Measurements from ENCODE around the gene SNTG2. TPM values are rescaled to one million over a fixed set of nuclear protein-coding genes. Genes with fewer than 3 reads are reported as not detected.

SNTG2 gene
- total and polyA plus RNA-seq, 4 donors, result not detected

DNA sequence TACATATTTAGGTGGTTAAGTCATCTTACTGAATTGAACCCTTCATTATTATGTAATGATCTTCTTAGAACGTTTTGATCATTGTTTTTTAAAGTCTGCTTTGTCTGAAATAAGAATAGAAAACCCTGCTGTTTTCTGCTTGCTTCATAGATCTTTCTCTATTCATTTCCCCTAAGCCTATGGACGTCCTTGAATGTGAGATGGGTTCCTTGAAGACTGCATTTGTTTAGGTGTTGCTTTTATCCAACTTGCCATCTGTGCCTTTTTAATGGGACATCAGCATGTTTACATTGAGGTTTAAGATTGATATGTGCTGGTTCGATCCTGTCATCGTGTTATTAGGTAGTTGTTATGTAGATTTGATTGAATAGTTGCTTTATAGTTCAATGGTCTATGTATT, 95.4 kb downstream of the SNTG2 start:
- Histone ChIP-seq H3K27me3 (ENCODE audit: control insufficient read depth in 4 of 4, insufficient read depth in 4 of 4, low read length in 3 of 4) (peaks cover 0 to 2% (median 0%) of the 10 kb centered on the region in 4 donors), H3K27ac (ENCODE audit: low read depth in 1 of 2, low read length in 2 of 2) (no peak overlapping the region), H3K36me3 (ENCODE audit: control insufficient read depth in 4 of 4, insufficient read depth in 3 of 4, low read depth in 1 of 4, low read length in 3 of 4) (no peaks in the 10 kb centered on the region), H3K9me3 (ENCODE audit: control insufficient read depth in 4 of 4, low read length in 3 of 4) (peaks cover 0 to 6% (median 3%) of the 10 kb centered on the region in 4 donors), H3K4me3 (ENCODE audit: low read depth in 1 of 3, low read length in 3 of 3) (no peak overlapping the region), H3K4me1 (ENCODE audit: control insufficient read depth in 4 of 4, insufficient read depth in 4 of 4, low read length in 3 of 4) (no peaks in the 10 kb centered on the region), H3K9ac (ENCODE audit: low read depth in 1 of 2, low read length in 2 of 2) (no peak overlapping the region)
- no peak for DNase-seq (ENCODE audit: low spot score)
- TF ChIP-seq GABPA (IDR thresholded peaks at IDR 0.05 in 1 of 2, conservative IDR thresholded peaks at IDR 0.05 in 1 of 2), result no peak
- TF ChIP-seq ATF3 (IDR thresholded peaks at IDR 0.05), result no peak
- TF ChIP-seq HNF4G (IDR thresholded peaks at IDR 0.05), result no peak
- TF ChIP-seq FOXA2 (IDR thresholded peaks at IDR 0.05), result no peak
- TF ChIP-seq FOXA1 (IDR thresholded peaks at IDR 0.05), result no peak
- no peak for TF ChIP-seq RXRA (IDR thresholded peaks at IDR 0.05)
- TF ChIP-seq, protein P1, sequence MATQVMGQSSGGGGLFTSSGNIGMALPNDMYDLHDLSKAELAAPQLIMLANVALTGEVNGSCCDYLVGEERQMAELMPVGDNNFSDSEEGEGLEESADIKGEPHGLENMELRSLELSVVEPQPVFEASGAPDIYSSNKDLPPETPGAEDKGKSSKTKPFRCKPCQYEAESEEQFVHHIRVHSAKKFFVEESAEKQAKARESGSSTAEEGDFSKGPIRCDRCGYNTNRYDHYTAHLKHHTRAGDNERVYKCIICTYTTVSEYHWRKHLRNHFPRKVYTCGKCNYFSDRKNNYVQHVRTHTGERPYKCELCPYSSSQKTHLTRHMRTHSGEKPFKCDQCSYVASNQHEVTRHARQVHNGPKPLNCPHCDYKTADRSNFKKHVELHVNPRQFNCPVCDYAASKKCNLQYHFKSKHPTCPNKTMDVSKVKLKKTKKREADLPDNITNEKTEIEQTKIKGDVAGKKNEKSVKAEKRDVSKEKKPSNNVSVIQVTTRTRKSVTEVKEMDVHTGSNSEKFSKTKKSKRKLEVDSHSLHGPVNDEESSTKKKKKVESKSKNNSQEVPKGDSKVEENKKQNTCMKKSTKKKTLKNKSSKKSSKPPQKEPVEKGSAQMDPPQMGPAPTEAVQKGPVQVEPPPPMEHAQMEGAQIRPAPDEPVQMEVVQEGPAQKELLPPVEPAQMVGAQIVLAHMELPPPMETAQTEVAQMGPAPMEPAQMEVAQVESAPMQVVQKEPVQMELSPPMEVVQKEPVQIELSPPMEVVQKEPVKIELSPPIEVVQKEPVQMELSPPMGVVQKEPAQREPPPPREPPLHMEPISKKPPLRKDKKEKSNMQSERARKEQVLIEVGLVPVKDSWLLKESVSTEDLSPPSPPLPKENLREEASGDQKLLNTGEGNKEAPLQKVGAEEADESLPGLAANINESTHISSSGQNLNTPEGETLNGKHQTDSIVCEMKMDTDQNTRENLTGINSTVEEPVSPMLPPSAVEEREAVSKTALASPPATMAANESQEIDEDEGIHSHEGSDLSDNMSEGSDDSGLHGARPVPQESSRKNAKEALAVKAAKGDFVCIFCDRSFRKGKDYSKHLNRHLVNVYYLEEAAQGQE (IDR thresholded peaks at IDR 0.05), result no peak
- TF ChIP-seq YY1 (IDR thresholded peaks at IDR 0.05), result no peak
- no peak for TF ChIP-seq HNF4A (conservative IDR thresholded peaks at IDR 0.05)
- TF ChIP-seq JUND (IDR thresholded peaks at IDR 0.05), result no peak
- TF ChIP-seq NR2F2 (IDR thresholded peaks at IDR 0.05), result no peak
- no peak for TF ChIP-seq SP1 (IDR thresholded peaks at IDR 0.05)
- TF ChIP-seq EGR1 (IDR thresholded peaks at IDR 0.05; ENCODE audit: low read depth in 2 of 2), result no peak
- 42% methylated on average over 4 of the region's 4 CpGs for WGBS

GRCh38 chr2:1047485-1047884, 96.8 kb downstream of the SNTG2 start:
- DNase-seq (ENCODE audit: low spot score), result no peak
- TF ChIP-seq HNF4G (IDR thresholded peaks at IDR 0.05) (no peak), FOXA1 (IDR thresholded peaks at IDR 0.05) (no peak), YY1 (IDR thresholded peaks at IDR 0.05) (no peak), HNF4A (conservative IDR thresholded peaks at IDR 0.05) (no peak), SP1 (IDR thresholded peaks at IDR 0.05) (no peak), MAX (IDR thresholded peaks at IDR 0.05) (no peak), RAD21 (IDR thresholded peaks at IDR 0.05) (no peak), RXRA (IDR thresholded peaks at IDR 0.05) (no peak), JUND (IDR thresholded peaks at IDR 0.05) (no peak), GABPA (IDR thresholded peaks at IDR 0.05 in 1 of 2, conservative IDR thresholded peaks at IDR 0.05 in 1 of 2) (no peak), EGR1 (IDR thresholded peaks at IDR 0.05; ENCODE audit: low read depth in 2 of 2) (no peak)
- TF ChIP-seq, protein P1 (IDR thresholded peaks at IDR 0.05), result no peak
- TF ChIP-seq, protein P2, sequence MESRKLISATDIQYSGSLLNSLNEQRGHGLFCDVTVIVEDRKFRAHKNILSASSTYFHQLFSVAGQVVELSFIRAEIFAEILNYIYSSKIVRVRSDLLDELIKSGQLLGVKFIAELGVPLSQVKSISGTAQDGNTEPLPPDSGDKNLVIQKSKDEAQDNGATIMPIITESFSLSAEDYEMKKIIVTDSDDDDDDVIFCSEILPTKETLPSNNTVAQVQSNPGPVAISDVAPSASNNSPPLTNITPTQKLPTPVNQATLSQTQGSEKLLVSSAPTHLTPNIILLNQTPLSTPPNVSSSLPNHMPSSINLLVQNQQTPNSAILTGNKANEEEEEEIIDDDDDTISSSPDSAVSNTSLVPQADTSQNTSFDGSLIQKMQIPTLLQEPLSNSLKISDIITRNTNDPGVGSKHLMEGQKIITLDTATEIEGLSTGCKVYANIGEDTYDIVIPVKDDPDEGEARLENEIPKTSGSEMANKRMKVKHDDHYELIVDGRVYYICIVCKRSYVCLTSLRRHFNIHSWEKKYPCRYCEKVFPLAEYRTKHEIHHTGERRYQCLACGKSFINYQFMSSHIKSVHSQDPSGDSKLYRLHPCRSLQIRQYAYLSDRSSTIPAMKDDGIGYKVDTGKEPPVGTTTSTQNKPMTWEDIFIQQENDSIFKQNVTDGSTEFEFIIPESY (IDR thresholded peaks at IDR 0.05), result no peak
- no peak overlapping the region for H3K27ac ChIP-seq (ENCODE audit: low read depth in 1 of 2, low read length in 2 of 2)
- no peak overlapping the region for H3K9ac ChIP-seq (ENCODE audit: low read depth in 1 of 2, low read length in 2 of 2)
- H3K27me3 ChIP-seq (ENCODE audit: control insufficient read depth in 4 of 4, insufficient read depth in 4 of 4, low read length in 3 of 4), result peaks cover 0 to 2% (median 0%) of the 10 kb centered on the region in 4 donors
- H3K36me3 ChIP-seq (ENCODE audit: control insufficient read depth in 4 of 4, insufficient read depth in 3 of 4, low read depth in 1 of 4, low read length in 3 of 4), result no peaks in the 10 kb centered on the region
- peaks cover 0 to 6% (median 3%) of the 10 kb centered on the region in 4 donors for H3K9me3 ChIP-seq (ENCODE audit: control insufficient read depth in 4 of 4, low read length in 3 of 4)
- H3K4me3 ChIP-seq (ENCODE audit: low read depth in 1 of 3, low read length in 3 of 3), result no peak overlapping the region
- H3K4me1 ChIP-seq (ENCODE audit: control insufficient read depth in 4 of 4, insufficient read depth in 4 of 4, low read length in 3 of 4), result no peaks in the 10 kb centered on the region
- WGBS, result 24% methylated on average over 1 of the region's 1 CpG
